NCI-H748 (cell line): Measurements from ENCODE around the gene SPECC1L.
"Not testable (repeated sequence)": the region's sequence is repeated elsewhere in the genome, so short reads cannot be mapped to it uniquely, and the experiment has no call there.

Source experiments
- DNase-seq: peaks from one replicate; lab custom pipeline; 2025; ENCODE audit not compliant: unreplicated experiment; lab: John Stamatoyannopoulos, UW

Gene SPECC1L, protein sequence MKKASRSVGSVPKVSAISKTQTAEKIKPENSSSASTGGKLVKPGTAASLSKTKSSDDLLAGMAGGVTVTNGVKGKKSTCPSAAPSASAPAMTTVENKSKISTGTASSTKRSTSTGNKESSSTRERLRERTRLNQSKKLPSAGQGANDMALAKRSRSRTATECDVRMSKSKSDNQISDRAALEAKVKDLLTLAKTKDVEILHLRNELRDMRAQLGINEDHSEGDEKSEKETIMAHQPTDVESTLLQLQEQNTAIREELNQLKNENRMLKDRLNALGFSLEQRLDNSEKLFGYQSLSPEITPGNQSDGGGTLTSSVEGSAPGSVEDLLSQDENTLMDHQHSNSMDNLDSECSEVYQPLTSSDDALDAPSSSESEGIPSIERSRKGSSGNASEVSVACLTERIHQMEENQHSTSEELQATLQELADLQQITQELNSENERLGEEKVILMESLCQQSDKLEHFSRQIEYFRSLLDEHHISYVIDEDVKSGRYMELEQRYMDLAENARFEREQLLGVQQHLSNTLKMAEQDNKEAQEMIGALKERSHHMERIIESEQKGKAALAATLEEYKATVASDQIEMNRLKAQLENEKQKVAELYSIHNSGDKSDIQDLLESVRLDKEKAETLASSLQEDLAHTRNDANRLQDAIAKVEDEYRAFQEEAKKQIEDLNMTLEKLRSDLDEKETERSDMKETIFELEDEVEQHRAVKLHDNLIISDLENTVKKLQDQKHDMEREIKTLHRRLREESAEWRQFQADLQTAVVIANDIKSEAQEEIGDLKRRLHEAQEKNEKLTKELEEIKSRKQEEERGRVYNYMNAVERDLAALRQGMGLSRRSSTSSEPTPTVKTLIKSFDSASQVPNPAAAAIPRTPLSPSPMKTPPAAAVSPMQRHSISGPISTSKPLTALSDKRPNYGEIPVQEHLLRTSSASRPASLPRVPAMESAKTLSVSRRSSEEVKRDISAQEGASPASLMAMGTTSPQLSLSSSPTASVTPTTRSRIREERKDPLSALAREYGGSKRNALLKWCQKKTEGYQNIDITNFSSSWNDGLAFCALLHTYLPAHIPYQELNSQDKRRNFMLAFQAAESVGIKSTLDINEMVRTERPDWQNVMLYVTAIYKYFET

DNA sequence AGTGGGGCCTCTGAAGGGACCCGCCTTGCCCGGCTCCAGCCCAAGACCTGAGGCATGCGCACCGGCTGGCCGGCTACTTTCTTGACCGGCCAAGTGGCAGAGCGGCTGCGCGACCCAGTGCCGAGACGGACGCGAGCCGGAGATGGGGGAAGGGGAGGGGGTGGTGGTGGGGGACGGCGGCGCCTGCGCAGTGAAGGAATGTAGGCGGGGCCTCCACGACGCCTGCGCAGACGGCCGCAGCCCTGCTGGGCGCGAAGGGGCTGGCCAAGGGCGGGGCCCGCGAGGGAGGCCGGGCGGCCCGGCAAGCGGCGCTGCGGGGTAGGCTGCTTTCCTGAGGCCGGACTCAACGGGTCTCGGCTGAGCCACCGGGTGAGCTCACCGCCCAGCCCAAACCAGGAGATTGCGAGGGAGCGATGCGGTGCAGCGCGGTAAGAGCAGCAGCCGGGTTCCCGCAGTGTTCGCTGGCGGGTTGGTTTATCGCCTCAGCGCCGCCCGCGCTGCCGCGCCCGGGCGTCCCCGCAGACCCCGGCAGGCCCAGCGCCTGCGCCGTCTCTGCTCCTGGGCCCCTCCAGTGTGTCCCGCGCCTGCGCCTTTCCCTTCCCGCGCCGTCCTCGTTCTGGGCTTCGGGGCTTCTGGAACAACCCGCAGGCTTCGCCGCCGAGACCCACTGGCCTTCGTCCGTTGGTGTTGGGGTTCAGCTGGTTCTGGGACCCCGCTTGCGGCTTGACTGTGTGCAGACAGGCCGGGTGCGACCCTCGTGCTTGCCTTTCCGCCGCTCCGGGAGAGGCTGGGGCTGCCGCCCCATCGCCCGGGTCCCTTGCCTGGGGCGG is at the start of gene SPECC1L:
TSS of gene SPECC1L (plus strand) at position 276 of the 830 bp plus-strand sequence. CDS start 31,401 bp downstream, outside the sequence.
- peak; percentile 85 for DNase-seq

DNA sequence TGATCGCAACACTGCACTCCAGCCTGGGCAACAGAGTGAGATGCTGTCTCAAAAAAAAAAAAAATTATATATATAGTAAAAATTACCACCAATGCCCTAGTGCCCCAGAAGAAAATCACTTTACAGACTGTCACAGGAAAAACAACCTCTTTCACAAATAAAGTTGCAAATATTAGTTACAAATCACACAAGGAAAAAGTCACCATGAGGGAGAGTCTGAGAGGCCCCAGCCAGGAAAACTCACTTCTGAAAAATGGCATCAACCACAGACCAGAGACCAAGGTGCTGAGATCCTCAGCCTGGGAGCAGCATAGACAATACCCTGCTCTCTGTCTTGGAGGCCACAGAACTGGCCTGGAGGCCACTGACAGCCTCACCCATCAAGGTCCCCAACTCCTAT is 46.2 kb upstream of the SPECC1L start:
- no peak for DNase-seq

DNA sequence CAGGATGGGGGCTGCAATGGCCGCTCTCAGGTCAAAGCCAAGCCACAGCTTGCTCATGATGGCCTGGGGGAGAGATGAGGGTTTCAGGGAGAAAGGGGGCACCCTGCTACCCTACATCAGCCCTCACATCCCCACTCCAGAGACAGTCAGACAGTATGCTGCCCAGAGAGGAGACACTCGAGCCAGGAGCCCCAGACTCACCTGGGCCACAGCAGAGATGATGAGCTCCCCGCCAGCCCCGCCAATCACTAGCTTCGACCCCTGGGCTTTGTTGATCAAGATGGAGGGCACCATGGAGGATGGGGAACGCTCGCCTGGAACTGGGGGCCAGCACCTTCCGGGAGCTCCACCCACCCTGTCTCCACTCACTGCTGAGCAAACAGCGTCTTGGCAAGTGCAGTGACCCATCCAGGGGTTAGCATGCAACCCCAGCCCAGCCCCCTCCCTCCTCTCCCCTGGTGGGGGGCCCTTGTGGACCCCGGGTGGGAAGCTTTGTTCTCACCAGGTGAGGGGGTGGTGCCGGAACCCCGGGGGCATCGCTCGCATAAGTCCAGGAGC is 45.5 kb upstream of the SPECC1L start:
- no peak for DNase-seq

DNA sequence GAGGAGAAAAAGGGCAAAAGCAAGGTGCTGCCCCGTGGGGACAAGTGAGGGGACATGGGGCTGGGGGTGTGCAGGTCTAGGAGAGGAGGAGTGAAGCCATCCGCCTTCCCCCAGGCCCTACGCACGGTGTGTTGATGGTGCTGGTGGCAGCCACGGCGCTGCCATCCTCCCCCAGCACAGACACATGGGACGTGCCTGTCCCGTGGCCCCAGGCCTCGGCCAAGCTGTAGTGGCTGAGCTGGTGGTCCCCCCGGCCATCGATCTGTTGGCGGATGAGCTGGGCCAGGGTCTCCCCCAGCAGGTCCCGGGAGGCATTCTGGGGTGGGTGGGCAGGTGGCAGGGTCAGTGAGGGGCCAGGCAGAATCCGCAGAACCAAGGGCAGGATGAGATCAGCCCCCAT is 44.7 kb upstream of the SPECC1L start:
- no peak for DNase-seq

DNA sequence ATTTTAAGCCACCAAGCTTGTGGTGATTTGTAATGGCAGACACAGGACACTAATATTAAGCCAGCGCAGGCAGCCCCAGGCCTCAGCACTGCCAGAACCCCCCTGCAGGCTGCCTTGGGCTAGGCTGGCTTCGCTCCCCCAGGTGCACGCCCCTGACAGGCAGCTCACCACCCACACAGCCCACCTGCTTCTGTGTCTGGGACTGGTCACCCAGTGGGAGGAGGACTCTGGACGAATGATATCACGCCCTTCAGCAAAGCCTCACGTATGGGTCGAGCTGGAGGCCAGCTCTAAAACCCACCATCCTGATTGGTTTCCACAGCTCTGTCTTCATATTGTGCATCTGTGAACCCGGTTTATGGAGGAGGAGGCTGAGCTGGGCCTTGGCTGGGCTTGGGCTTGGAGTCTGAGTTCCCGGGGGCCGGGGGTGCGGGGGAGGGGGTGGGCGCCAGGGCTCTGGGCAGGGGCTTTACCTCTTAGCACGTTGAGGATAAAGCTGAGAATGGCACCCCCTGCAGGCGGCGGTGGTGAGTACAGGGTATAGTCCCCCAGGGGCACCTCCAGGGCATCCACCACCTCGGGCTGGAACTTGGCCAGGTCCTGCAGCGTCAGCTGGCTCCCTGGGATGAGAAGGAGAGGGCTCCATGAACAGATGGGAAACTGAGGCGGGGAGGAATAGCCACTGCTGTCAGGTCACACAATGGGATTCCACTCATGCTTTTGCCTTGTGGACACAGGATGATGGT is 39.5 kb upstream of the SPECC1L start:
- no peak for DNase-seq

DNA sequence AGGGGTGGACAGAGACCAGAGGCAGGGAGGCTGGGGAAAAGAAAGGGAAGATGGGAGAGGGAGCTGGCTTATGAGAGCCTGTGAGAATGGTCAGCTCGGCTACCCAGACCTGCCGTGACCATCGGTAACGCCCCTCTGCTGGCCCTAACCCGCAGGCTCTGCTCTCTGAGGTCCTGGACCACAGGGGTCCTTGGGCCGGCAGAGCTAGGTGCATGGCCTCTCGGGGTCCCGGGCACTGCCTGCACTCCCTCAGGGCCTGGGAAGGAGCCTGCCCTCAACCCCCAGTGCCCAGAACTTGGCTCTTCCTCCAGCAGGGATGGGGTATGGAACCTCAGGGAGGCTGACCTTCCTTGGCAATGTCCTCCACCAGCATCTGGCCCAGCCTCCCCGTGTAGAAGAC is 38.9 kb upstream of the SPECC1L start:
- DNase-seq = no peak

DNA sequence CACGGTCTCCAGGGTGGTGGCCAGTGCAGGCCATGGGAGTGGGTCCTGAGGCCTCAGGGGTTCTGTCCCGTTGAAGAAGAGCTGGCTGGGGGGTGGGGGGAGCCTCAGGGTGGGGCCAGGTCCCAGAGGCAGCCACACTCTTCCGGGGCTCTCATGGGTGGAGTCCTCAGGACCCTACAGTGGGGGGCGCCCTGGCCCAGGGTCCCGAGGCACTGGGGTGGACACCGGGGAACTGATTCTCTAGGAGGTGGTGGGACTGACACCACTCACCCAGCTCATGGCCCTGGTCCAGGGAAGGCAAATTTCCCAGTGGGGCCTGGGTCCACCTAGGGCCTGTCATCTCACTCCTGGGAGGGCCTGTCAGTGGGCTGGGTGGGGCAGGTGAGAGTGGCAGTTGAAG is 38.5 kb upstream of the SPECC1L start:
- no peak for DNase-seq

DNA sequence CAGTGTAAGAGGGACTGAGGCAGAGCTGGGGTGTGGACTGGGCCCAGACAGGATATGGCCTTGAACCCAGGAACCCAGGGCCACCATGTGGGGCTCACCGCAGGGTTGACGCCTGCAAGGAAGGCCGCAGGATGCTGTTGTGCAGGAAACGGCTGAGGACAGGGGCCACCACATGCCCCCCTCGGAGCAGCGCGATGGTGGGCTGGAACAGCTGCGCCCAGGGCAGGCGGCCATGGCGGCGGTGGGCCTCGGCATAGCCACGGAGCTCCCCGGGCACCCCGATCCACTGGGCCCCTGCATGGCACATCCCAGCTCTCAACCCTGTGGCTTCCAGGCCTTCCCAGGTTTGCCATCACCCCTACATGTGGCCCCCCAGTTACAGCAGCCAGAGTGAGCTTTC is 37.9 kb upstream of the SPECC1L start:
- no peak for DNase-seq

DNA sequence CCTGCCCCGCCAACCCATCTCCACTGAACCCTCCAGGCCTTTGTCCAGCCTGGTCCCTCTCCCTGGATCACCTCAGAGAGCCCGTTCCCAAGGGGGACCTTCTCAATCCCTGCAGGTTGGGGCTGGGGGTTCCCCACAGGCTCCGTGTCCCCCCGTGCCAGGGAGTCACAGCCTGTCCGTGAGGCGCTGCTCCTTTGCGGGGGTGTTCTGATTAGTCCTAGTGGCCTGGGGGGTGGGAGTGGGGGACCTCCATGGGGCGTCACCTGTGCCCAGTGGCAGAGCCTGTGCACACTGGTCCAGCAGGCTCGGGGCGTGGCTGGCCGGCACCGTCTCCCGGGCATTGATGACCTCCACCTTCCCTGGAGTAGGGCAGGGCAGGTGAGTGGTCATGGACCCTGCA is 37.4 kb upstream of the SPECC1L start:
- no peak for DNase-seq

DNA sequence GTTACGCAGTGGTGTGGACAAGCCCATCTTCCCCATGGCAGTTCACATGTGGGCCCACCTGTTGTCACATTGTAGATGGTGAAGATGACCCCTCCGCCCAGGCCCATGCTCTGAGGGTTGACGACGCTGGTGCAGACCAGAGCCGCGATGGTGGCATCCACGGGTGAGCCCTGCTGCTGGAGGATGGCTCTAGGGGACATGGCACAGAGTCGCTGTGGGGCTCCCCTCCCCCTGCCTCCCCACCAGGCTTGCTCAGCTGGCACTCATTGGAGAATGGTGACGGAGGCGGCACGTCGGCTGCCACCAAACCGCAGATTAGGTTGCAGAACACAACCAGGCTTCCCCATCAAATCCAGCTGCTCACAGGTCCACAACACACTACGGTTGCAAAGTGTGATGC is 36.8 kb upstream of the SPECC1L start:
- no peak for DNase-seq

DNA sequence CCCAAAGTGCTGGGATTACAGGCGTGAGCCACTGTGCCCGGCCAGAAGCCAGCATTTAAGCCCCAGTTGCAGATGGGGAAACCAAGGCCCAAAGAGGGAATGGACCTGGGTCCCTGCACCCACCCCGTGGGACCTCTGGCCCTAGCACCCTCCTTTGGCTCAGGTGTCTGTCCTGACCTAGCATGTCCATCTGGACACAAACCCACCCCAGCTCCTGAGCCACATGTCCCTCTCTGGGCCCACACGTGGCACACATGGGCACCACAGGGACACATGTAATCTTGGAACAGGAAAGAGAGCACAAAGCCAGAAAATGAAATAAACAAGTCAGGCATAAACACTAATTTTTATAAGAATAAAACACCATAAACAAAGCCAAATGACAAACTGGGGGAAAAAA is 35.3 kb upstream of the SPECC1L start:
- DNase-seq = no peak

DNA sequence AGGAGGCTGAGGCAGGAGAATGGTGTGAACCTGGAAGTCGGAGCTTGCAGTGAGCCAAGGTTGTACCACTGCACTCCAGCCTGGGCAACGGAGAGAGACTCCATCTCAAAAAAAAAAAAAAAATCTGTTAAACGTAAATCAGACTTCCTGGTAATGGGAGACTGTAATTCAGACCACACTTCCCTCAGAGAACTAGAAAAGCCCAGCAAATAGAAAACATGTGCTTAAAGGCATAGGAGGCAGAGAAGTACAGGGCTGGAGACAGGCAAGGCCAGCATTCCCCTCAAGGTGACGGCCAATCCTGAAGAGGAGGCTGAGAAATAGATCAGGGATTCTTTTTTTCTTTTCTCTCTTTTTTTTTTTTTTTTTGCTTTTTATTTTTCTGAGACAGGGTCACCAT is 34.0 kb upstream of the SPECC1L start:
- DNase-seq = no peak

DNA sequence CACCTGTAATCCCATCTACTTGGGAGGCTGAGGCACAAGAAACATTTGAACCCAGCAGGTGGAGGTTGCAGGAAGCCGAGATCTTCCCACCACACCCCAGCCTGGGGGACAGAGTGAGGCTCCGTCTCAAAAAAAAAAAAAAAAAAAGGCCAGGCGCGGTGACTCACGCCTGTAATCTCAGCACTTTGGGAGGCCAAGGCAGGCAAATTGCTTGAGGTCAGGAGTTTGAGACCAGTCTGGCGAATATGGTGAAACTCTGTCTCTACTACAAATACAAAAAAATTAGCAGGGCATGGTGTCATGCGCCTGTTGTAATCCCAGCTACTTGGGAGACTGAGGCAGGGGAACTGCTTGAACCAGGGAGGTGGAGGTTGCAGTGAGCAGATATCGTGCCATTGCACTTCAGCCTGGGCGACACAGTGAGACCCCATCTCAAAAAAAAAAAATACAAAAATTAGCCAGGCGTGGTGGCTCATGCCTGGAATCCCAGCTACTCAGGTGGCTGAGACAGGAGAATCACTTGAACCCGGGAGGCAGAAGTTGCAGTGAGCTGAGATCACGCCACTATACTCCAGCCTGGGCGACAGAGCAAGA is 32.4 kb upstream of the SPECC1L start:
- DNase-seq = not testable (repeated sequence)

DNA sequence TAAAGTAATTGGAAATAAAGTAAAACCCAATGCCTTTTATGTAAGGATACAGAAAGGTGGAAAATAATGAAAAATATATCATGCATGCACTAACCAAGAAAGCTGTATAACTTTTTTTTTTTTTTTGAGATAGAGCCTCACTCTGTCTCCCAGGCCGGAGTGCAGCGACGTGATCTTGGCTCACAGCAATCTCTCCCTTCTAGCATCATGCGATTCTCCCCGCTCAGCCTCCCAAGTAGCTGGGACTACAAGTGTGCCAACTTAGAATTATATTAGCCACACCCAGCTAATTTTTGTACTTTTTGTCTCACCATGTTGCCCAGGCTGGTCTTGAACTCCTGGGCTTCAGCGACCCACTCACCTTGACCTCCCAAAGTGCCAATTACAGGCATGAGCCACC is 30.2 kb upstream of the SPECC1L start:
- DNase-seq = no peak

DNA sequence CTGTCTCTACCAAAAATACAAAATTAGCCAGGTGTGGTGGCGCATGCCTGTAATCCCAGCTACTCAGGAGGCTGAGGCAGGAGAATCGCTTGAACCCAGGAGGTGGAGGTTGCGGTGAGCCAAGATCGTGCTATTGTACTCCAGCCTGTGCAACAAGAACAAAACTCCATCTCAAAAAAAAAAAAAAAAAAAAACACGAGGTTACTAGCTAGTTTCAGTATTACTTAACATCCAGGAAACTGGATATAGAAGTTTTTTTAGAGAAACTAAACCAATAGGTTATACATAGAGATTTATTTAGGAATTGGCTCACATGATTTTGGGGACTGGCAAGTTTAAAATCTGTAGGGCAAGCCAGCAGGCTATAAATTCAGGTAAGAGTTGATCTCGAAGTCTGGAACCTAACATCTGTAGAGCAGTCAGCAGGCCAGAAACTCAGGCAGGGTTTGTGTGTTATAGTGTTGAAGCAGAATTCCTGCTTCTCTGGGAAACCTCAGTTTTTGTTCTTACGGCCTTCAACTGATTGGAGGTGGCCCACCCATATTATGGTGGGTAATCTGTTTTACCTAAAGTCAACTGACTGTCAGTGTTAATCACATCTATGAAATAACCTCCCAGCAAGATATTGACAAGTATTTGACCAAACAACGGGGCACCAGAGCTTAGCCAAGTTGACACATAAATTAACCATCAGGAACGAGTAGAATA is 29.5 kb upstream of the SPECC1L start:
- not testable (repeated sequence) for DNase-seq

DNA sequence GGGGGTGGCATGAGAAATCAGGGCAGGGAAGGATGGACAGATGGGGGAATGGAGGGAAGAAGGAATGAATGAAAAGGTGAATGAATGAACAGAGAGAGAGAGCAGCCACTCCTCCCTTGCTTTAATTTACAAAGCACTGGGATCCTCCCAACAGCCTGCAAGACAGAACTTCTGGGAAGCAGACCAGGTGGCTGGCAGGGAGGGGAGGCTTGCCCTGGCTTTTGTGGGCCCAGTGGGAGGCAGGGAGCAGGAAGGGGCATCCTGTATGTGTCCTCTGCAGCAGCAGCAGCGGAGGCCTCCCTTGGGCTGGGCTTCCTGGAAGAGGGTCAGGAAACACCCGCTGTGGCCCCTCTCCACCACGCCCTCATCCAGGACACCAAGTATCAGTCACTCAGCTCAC is 27.2 kb upstream of the SPECC1L start:
- DNase-seq = not testable (repeated sequence)

DNA sequence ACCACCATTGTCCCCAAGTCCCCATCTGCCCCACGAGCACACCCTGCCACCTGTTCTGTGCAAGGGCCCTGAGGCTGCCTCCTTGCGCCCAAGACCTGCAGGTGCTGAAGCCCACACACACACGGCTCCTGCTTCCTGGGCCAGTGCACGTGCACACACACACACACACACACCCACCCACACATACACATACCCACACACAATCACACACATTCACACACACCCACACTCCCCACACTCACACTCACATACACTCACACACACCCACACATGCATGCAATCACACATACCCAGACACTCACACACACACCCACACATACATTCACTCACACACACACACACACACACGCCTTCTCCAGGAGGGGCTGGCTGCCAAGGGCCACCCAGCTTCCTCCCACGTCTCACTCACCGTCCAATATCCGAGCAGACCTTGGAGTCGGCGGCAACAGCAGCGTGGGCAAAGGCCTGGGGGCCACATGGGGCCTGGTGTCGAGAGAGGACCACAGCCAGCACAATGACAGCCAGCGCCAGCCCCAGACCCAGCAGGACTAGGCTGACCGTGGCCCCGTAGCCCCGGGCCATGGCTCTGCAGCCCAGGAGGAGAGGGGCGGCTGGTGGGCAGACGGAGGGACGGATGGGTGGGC is 26.4 kb upstream of the SPECC1L start:
- no peak for DNase-seq

DNA sequence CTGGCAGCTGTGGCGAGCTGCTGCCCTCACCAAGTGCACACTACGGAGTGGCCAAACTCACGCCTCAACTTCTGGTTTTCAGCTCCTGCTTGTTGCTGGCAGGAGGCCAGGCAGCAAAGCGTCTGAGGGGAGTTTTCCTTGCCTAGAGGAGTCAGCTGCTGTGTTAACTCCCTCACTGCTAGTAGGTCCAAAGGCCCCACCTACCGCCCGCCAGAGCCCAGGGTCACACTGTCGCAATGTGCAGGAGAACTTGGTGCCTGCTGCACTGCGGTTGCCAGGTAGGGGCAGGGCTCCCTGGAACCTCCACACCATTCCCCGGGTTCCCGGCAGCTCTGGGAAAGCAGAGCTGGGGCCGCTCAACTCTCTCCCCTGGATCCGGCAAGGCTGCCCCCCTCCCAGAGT is 25.6 kb upstream of the SPECC1L start, which contains the start of gene GGT5:
TSS of gene GGT5 (minus strand) at position 53 of the 402 bp plus-strand sequence. CDS start 357 bp downstream, outside the sequence.
- not testable (repeated sequence) for DNase-seq
